NCI-H345 treated with DMSO at 0.1 percent for 48 hours (cell line): ENCODE data around the gene RAD51B.

ENCODE experiments used
- DNase-seq: peaks from one replicate; lab custom pipeline; 2025; ENCODE audit not compliant: unreplicated experiment; lab: John Stamatoyannopoulos, UW

RAD51B gene

DNA sequence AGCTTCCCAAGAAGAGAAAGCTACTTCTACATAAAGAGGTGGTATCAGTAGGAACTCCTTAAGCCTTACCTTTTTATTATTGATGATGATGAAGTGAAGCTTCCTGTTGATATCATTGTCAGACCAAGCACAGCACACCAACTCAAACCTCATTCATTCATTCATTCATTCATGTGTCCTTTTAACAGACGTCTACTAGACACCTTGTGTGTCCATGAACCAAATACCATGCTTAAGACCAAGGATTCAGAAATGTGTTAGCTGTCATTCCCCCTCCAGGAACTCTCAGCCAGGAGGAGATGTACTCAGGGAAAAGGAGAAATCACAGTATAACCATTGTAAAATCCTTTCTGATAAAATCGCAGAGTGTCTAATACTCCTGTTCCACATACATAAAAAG is 778.5 kb downstream of the RAD51B start:
- DNase-seq = no peak

DNA sequence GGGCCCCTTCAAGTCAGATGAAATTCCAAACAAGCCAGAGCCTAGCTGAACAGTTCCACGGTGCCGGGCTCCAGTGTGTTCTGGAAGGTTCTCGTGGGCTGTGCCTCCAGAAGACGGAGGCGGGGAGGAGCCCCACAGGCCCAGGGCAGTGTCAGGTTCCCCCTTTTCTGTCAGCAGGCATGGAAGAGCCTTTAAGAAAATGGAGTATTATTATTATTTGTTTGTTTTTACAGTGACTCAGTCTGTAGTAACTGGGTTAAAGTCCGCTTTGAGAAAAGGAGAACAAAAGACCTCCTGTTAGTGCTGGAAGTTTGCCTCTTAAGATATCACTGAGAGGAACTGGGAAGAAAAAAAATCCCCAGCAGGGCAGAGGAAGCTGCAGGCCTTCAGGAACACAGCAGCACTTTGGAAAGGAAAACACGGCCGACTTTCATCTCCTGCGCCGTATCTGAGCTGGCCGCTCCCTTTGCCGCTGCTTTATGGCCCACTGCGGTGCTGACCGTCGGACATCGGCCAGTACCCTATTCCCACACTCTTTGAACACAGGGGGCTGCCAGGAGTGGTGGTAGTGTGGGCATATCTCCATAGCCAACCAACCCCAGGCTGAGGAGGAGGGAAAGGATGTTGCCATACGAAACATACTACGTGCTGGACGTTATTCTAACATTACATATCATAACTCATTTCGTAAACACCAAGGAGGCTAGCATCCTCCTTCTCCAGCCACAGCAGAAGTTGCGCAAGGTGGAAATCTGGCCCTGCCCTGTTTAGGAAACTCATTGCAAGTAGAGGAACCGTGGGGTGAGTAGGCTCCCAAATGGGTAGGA is 779.3 kb downstream of the RAD51B start:
- DNase-seq = no peak

GRCh38 chr14:68599896-68600610 is 780.5 kb downstream of the RAD51B start:
- no peak for DNase-seq

DNA sequence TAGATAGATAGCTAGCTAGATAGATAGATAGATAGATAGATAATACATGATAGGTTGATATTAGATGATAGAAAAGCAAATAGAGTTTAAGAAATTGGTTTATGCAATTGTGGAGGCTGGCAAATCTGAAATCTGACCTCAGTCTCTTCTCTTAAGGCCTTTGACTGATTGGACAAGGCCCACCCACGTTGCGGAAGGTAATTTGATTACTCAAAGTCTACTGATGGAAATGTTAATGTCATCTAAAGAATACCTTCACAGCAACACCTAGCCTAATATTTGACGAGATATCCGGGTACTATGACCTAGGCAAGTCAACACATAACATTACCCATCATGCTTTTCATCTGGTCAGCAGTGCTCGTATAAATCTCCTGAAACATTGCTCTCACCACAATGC is 782.9 kb downstream of the RAD51B start:
- DNase-seq = no peak

- DNase-seq = no peak
These were observed 784.2 kb downstream of the RAD51B start for GRCh38 chr14:68603533-68604360.

- DNase-seq = no peak
These were observed 784.8 kb downstream of the RAD51B start for GRCh38 chr14:68604361-68604730.

- no peak for DNase-seq
These were observed 785.2 kb downstream of the RAD51B start for GRCh38 chr14:68604822-68605221.

DNA sequence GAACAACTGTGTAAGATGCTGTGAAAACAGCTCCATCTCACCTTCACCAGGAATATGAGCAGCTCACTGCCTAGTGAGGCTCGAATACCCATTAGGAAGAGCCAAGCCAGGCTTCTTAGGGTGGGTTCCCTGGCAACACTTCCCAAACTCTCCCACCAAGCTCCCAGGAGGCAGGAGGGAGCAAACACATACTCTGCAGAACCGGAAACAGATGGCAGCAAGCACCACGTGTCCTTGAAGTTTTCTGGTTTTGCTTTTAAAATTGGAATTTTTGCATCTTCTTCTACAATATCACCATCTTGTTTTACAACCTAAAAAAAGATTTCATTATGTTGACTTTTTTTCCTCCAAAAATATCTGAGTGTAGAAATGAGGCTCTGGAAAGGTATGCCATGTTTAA is 786.6 kb downstream of the RAD51B start:
- DNase-seq = no peak

- no peak for DNase-seq
These were observed 787.1 kb downstream of the RAD51B start for GRCh38 chr14:68606644-68607043.

GRCh38 chr14:68607081-68607866 is 787.7 kb downstream of the RAD51B start:
- no peak for DNase-seq

DNA sequence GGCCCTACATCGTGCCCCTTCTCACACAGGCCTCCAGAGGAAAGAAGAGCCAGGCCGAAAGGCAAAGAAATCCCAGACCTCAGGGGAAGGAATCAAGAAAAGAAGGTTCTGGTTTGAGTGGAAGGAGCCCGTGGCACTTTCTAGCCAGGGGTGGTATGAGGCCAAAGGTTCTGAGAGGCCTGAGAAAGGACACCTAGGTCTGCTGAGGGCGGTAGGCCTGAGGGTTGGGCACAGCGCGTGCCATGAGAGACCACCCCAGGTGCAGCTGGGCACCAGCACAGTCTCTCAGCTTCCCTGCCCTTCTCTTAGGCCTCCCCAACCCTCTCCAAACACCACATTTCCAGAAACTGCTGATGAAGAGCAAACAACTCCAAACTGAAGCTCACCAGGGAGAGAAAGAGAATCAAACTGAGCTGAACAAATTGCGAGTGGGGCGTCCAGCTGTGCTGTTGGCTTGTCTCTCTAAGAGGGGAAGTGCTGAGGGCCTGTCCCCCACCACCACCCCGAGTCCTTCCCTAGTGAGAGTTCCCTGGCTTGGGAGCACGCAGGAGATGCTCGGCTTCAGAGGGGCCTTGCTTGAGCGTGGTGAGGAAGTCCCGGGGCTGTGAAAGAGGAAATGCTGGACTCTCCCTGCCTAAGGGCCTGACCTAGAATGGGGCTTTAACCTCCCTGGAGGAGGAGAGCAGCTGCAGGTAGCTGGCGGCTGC is 788.4 kb downstream of the RAD51B start:
- peak; percentile 79 for DNase-seq

GRCh38 chr14:68608574-68608962 is 789.0 kb downstream of the RAD51B start:
- DNase-seq = no peak

DNA sequence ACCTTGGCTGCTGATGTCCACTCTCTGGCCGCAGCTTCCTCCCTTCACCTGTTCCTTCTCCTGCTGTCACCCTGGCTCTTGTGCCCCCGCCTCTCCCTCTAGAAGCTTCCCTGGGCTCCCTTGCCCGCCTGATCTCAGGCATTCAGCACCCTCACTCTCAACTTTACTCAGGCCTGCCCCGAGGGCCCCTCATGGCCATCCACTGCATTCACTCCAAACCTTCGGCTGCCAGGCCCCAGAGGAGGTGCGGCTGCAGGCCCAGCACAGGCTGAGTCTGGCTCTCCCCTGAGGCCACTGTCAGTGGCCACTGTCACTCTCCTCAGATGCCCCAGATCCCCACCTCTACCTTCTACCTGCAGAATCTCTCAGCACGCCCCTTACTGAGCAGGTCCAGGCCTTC is 789.4 kb downstream of the RAD51B start:
- DNase-seq = no peak

GRCh38 chr14:68610251-68610793 is 790.7 kb downstream of the RAD51B start:
- DNase-seq = no peak

DNA sequence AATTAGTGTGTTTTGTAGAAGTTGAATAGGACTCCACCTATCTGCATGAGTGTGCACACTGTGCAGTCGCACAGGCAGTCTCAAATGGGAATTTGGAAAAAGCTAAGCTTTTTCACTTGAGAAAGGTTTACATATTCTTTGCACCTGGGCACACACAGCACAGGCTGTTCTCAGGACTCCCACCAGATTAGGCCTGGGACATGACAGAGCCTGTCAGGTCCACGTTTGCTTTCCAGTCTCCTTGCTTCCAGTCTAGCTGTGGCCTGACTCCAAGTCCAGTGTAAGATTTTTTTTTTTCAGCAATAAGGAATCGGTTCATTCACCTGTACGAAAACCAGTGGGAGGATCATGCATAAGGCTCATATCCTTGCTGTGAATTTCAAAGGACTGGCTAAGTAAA is 792.0 kb downstream of the RAD51B start:
- DNase-seq = no peak

DNA sequence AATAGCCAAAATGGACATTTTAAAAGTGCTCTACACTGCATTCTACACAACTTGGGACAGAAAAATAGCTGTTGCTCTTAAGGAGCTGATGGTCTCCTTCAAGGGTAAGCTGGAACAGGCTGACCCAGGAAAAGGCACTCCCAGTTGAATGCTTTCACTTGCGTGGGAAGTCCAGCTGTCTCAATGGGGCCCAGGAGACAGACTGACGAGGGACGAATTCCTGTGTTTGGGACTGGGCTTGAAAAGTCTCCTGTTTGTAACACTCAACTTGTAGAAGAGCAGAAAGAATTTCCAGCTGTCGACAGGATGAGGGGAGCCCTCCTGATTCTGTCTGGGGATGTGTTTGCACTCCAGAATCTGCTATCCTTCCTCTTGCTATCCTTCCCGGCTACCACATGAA is 792.5 kb downstream of the RAD51B start:
- no peak for DNase-seq

DNA sequence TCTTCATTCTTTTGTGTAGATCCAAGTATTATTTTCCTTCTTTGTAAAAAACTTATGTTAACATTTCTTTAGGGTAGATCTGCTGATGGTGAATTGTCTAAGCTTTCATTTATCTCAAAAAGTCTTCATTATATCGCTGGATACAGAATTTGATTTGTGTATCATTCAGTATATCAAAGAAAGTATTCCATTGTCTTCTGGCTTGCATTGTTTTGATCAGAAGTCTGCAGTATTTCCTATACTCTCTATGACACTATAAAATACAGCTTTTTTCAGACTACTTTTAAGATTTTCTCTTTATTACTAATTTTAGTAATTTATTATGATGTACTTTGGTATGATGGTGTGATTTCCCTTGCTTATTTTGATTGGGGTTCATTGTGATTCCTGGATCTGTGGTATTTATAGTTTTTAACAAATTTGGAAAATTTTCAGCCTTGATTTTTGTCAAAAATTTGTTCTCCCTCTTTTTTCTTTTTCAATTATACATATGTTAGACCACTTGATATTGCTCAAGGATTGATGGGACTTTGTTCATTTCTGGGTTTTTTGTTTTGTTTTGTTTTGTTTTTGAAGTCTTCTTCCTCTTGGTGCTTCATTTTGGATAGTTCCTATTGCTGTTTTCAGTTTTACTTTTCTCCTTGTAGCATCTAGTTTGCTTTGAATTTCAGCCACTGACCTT is 796.8 kb downstream of the RAD51B start:
- no peak for DNase-seq

DNA sequence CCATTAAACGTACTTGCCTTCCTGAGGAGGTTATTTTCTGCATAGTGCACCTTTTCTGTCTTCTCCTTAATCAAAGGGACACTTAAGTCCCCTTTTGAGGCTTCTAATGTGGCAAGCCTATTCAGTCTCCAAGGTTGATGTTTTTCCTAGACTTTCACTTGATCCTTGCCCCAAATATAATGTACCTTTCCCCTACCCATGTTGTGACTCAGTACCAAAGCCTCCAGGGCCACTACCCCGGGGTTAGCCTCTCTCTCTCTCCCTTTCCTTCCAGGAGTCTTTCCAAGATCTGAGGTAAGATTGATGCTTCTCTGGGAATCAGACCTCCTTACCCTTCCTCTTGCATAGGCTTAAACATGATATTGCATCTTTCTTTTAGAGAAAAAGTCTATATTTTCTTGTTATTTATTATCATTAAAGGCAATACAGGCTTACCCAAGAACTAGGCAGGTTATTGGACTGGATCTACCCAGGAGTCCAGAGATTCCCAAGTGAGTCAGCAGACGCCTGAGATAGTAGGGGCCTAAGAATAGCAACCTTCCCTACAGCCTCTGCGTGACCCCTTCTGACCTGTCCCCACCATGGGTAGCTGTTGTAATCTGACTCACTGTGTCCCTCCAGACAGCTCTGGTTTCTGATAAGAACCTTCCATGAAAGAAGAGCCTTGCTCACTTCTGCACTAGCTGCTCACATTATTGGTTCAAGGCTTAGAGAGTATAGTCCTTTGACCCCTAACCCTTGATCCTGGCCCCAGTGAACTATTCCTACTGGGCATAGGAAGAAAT is 800.4 kb downstream of the RAD51B start:
- DNase-seq = no peak
